ENCODE data around the gene PAQR5. TPM values are rescaled to one million over a fixed set of nuclear protein-coding genes. Genes with fewer than 3 reads are reported as not detected.
A peak's percentile ranks its signal among the peaks of the same experiment; 100 is the strongest.
"Not testable (repeated sequence)": the region's sequence is repeated elsewhere in the genome, so short reads cannot be mapped to it uniquely, and the experiment has no call there.

Gene PAQR5
- total RNA-seq, 3 donors from 2014 or later = 0.96 to 2.6 (median 2.0) TPM

GRCh38 chr15:69296606-69297005 is 2.1 kb upstream of the PAQR5 start:
- intact Hi-C loops (cut with DNase I; ENCODE audit: low total_unique reads) = no loop called here
- Histone ChIP-seq H3K4me1 (peaks cover 0 to 4% of the 10 kb centered on the region in 2 donors), H3K36me3 (no peaks in the 10 kb centered on the region), H3K4me3 (no peak overlapping the region), H3K9me3 (no peaks in the 10 kb centered on the region), H3K27ac (no peak overlapping the region), H3K27me3 (no peaks in the 10 kb centered on the region)
- TF ChIP-seq POLR2A (IDR thresholded peaks at IDR 0.05) = no peak
- no peak for TF ChIP-seq CTCF (IDR thresholded peaks at IDR 0.05)
- no peak for TF ChIP-seq POLR2AphosphoS5 (IDR thresholded peaks at IDR 0.05)
- DNase-seq (ENCODE audit: low spot score in 2 of 2) = no peak

GRCh38 chr15:69297642-69298353 is 914 bp upstream of the PAQR5 start:
- no peak for DNase-seq (ENCODE audit: low spot score in 2 of 2)

GRCh38 chr15:69298354-69298696 is 387 bp upstream of the PAQR5 start:
- TF ChIP-seq POLR2A (IDR thresholded peaks at IDR 0.05) (no peak), POLR2AphosphoS5 (IDR thresholded peaks at IDR 0.05) (no peak), CTCF (IDR thresholded peaks at IDR 0.05) (no peak)
- no peak for DNase-seq (ENCODE audit: low spot score in 2 of 2)
- H3K27ac ChIP-seq = no peak overlapping the region
- peak overlapping the region; percentile 47 to 72 (median 60) for H3K4me3 ChIP-seq
- no peaks in the 10 kb centered on the region for H3K9me3 ChIP-seq
- H3K27me3 ChIP-seq = no peaks in the 10 kb centered on the region
- peaks cover 0 to 4% of the 10 kb centered on the region in 2 donors for H3K4me1 ChIP-seq
- no peaks in the 10 kb centered on the region for H3K36me3 ChIP-seq
- intact Hi-C loops (cut with DNase I; ENCODE audit: low total_unique reads) = no loop called here

More at GRCh38 chr15:69297642-69298353, 914 bp upstream of the PAQR5 start:
- Histone ChIP-seq H3K36me3 (no peaks in the 10 kb centered on the region), H3K9me3 (no peaks in the 10 kb centered on the region), H3K27me3 (no peaks in the 10 kb centered on the region), H3K4me1 (peaks cover 0 to 4% of the 10 kb centered on the region in 2 donors), H3K27ac (no peak overlapping the region), H3K4me3 (no peak overlapping the region)
- intact Hi-C loops (cut with DNase I; ENCODE audit: low total_unique reads) = no loop called here
- TF ChIP-seq CTCF (IDR thresholded peaks at IDR 0.05) = no peak
- TF ChIP-seq POLR2A (IDR thresholded peaks at IDR 0.05) = no peak
- no peak for TF ChIP-seq POLR2AphosphoS5 (IDR thresholded peaks at IDR 0.05)

- intact Hi-C loops (cut with DNase I; ENCODE audit: low total_unique reads) = no loop called here
- DNase-seq (ENCODE audit: low spot score in 2 of 2) = no peak
- peaks cover 0 to 4% of the 10 kb centered on the region in 2 donors for H3K4me1 ChIP-seq
- H3K4me3 ChIP-seq = peak overlapping the region; percentile 47 to 72 (median 60)
- H3K27ac ChIP-seq = no peak overlapping the region
- no peaks in the 10 kb centered on the region for H3K36me3 ChIP-seq
- TF ChIP-seq POLR2AphosphoS5 (IDR thresholded peaks at IDR 0.05) (no peak), CTCF (IDR thresholded peaks at IDR 0.05) (no peak), POLR2A (IDR thresholded peaks at IDR 0.05) (no peak)
- no peaks in the 10 kb centered on the region for H3K27me3 ChIP-seq
- no peaks in the 10 kb centered on the region for H3K9me3 ChIP-seq
Measured at GRCh38 chr15:69299451-69299886, 757 bp downstream of the PAQR5 start.

GRCh38 chr15:69299943-69300588 is 1.4 kb downstream of the PAQR5 start:
- no peaks in the 10 kb centered on the region for H3K9me3 ChIP-seq
- intact Hi-C loops (cut with DNase I; ENCODE audit: low total_unique reads) = no loop called here
- DNase-seq (ENCODE audit: low spot score in 2 of 2) = no peak
- no peaks in the 10 kb centered on the region for H3K36me3 ChIP-seq
- peaks cover 0 to 4% of the 10 kb centered on the region in 2 donors for H3K4me1 ChIP-seq
- H3K4me3 ChIP-seq = no peak overlapping the region
- H3K27me3 ChIP-seq = no peaks in the 10 kb centered on the region
- no peak overlapping the region for H3K27ac ChIP-seq
- TF ChIP-seq CTCF (IDR thresholded peaks at IDR 0.05) (no peak), POLR2A (IDR thresholded peaks at IDR 0.05) (no peak), POLR2AphosphoS5 (IDR thresholded peaks at IDR 0.05) (no peak)

- H3K4me1 ChIP-seq; DNase-seq (ENCODE audit: low spot score in 2 of 2); H3K27ac ChIP-seq; H3K27me3 ChIP-seq; H3K4me3 ChIP-seq; intact Hi-C loops (cut with DNase I; ENCODE audit: low total_unique reads); H3K9me3 ChIP-seq; H3K36me3 ChIP-seq: not testable (repeated sequence)
Measured at GRCh38 chr15:69301101-69301500, 2.4 kb downstream of the PAQR5 start.

- H3K27me3 ChIP-seq; H3K4me3 ChIP-seq; H3K4me1 ChIP-seq; H3K36me3 ChIP-seq; intact Hi-C loops (cut with DNase I; ENCODE audit: low total_unique reads); H3K9me3 ChIP-seq; H3K27ac ChIP-seq; DNase-seq (ENCODE audit: low spot score in 2 of 2): not testable (repeated sequence)
Measured at GRCh38 chr15:69302087-69302486, 3.4 kb downstream of the PAQR5 start.
